ENCODE data around the gene DCD. TPM values are rescaled to one million over a fixed set of nuclear protein-coding genes. Genes with fewer than 3 reads are reported as not detected.

Gene DCD
- total and polyA plus RNA-seq, 3 donors from 2014 or later = not detected

DNA sequence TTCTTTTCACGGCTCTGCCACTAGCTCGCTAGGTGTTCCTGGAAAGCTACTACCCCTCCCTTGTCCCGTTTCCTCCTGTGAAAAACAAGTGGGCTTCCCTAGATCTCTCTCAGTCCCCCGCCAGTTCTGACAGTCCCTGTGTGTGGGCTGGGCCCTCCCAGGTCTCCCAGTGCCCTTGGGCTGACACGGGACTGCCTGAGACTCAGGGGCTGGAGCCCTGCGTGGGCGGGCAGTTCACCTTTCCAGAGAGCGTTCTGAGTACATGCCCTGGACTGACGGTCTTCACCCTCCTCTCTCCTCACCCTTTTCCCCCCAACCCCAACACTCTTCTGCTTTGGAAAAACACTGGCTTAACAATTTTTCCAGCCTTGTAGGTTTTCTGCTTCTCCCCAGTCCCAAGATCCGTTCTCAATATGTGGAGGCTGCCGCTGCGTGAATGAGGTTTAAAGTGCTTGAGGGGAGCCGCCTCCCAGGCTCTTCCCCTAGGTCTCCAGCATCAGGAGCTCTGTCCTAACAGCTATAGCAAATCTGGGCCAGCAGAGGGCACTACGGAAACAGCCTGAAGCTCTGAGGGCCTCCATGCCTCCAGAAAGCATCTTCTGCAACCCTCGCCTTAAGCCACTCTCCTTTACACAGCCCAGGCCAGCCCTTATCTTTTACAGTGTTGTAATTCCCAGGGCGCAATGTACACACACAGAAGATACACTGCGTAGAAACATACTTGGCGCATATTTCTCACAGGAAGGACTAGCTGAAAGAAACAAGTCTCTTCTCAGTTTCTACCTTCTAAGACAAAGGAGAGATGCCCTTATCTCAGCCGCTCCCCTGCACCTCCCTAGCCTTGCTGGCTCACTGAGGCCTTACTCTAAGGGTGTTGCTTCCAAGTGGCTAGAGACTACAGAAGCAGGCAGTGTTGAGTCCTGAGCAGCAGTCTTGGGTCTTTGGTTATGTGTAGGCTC is 10.4 kb upstream of the DCD start:
- no peaks in the 10 kb centered on the region for H3K27me3 ChIP-seq
- peak; percentile 82 for DNase-seq
- peak overlapping the region in 1 of 2 donors; percentile 23 for H3K4me3 ChIP-seq
- H3K27ac ChIP-seq = no peak overlapping the region
- 40 to 51% methylated on average over 15 to 19 of the region's 19 CpGs for WGBS, 2 donors
- TF ChIP-seq POLR2A (IDR thresholded peaks at IDR 0.05) = no peak
- TF ChIP-seq, protein P1, sequence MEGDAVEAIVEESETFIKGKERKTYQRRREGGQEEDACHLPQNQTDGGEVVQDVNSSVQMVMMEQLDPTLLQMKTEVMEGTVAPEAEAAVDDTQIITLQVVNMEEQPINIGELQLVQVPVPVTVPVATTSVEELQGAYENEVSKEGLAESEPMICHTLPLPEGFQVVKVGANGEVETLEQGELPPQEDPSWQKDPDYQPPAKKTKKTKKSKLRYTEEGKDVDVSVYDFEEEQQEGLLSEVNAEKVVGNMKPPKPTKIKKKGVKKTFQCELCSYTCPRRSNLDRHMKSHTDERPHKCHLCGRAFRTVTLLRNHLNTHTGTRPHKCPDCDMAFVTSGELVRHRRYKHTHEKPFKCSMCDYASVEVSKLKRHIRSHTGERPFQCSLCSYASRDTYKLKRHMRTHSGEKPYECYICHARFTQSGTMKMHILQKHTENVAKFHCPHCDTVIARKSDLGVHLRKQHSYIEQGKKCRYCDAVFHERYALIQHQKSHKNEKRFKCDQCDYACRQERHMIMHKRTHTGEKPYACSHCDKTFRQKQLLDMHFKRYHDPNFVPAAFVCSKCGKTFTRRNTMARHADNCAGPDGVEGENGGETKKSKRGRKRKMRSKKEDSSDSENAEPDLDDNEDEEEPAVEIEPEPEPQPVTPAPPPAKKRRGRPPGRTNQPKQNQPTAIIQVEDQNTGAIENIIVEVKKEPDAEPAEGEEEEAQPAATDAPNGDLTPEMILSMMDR (IDR thresholded peaks at IDR 0.05) = peak in 2 of 3 experiments; percentile 39 to 54
- no peaks in the 10 kb centered on the region for H3K36me3 ChIP-seq (ENCODE audit: low read depth, missing control alignments)
- H3K9me3 ChIP-seq = no peaks in the 10 kb centered on the region
- H3K4me1 ChIP-seq = no peaks in the 10 kb centered on the region
- intact Hi-C loops (cut with DNase I; ENCODE audit: low total_unique reads) = no loop called here

DNA sequence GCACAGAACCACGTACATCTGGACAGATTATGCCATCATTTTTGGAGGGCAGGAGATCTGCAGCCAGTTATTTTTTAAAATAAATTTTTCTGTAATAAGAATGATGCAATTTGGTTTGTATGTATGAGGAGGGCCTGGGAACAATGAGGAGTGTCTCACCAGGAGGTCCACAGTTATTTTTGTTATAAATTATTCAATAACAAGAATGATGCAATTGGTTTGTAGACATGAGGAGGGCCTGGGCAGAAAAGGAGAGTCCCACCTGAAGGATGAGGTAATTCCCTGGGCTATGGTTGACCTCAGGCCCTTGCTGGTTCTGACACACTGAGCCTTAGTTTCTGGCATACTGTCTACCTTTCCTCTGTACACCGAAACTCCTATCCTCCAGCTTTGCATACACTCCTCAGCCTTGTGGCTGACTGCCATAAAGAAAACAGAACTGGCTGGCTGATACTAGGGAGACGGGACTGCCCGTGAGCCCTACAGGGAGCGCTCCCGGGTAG is 9.0 kb upstream of the DCD start:
- DNase-seq = no peak
- Histone ChIP-seq H3K4me3 (no peak overlapping the region), H3K9me3 (no peaks in the 10 kb centered on the region), H3K27ac (no peak overlapping the region), H3K4me1 (no peaks in the 10 kb centered on the region), H3K36me3 (ENCODE audit: low read depth, missing control alignments) (no peaks in the 10 kb centered on the region), H3K27me3 (no peaks in the 10 kb centered on the region)
- no peak for TF ChIP-seq POLR2A (IDR thresholded peaks at IDR 0.05)
- TF ChIP-seq, protein P1 (IDR thresholded peaks at IDR 0.05) = no peak
- 57 to 60% methylated on average over 6 of the region's 6 CpGs for WGBS, 2 donors
- intact Hi-C loops (cut with DNase I; ENCODE audit: low total_unique reads) = no loop called here

DNA sequence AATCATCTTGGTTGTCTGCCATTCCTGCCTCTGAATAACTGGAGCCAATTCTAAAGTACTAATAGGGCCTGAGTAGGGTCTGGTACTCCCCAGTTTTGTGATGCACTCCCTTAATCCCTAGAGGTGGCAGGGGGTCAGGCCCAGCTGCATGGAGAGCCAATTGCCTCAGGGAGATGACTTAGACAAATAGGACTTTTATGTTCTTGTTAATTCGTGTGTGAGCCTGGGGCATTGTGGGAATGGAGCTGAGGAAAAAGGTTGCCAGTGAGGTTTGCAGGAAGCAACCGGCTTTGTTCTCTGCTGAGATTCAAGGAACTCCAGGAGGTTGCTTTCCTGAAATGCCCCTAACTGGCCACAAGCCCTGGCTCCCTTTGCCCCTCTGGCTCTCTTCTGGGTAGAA is 6.8 kb upstream of the DCD start:
- Histone ChIP-seq H3K4me1 (no peaks in the 10 kb centered on the region), H3K36me3 (ENCODE audit: low read depth, missing control alignments) (no peaks in the 10 kb centered on the region), H3K4me3 (no peak overlapping the region), H3K27ac (no peak overlapping the region), H3K9me3 (no peaks in the 10 kb centered on the region), H3K27me3 (no peaks in the 10 kb centered on the region)
- DNase-seq = no peak
- 26 to 65% methylated on average over 2 of the region's 2 CpGs for WGBS, 2 donors
- TF ChIP-seq, protein P1 (IDR thresholded peaks at IDR 0.05) = no peak
- no peak for TF ChIP-seq POLR2A (IDR thresholded peaks at IDR 0.05)
- intact Hi-C loops (cut with DNase I; ENCODE audit: low total_unique reads) = no loop called here

DNA sequence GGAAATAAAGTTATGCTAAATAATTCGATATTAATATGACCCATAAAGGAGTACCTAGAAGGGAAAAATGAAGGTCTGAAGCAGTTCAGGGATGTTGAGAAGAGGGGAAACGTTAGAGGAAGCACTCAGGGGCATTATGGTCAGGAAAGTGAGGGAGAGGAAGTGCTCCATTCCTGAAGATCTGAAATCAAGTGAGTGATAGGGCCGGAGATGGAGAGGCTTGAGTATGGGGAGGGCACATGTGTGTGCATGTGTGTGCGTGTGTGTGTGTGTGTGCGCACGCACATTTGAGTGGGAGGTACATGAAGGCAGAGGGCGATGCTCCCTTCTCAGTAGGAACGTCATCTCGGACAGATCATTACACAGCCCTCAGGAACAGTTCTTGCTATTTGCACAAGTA is 4.9 kb upstream of the DCD start:
- no peak overlapping the region for H3K4me3 ChIP-seq
- intact Hi-C loops (cut with DNase I; ENCODE audit: low total_unique reads) = no loop called here
- no peaks in the 10 kb centered on the region for H3K27me3 ChIP-seq
- WGBS, 2 donors = 71 to 79% methylated on average over 9 of the region's 9 CpGs
- no peaks in the 10 kb centered on the region for H3K36me3 ChIP-seq (ENCODE audit: low read depth, missing control alignments)
- no peaks in the 10 kb centered on the region for H3K4me1 ChIP-seq
- DNase-seq = no peak
- no peaks in the 10 kb centered on the region for H3K9me3 ChIP-seq
- no peak overlapping the region for H3K27ac ChIP-seq
- TF ChIP-seq, protein P1 (IDR thresholded peaks at IDR 0.05) = no peak
- no peak for TF ChIP-seq POLR2A (IDR thresholded peaks at IDR 0.05)
